ENCODE data around the gene UBQLN3.

The UBQLN3 gene

DNA sequence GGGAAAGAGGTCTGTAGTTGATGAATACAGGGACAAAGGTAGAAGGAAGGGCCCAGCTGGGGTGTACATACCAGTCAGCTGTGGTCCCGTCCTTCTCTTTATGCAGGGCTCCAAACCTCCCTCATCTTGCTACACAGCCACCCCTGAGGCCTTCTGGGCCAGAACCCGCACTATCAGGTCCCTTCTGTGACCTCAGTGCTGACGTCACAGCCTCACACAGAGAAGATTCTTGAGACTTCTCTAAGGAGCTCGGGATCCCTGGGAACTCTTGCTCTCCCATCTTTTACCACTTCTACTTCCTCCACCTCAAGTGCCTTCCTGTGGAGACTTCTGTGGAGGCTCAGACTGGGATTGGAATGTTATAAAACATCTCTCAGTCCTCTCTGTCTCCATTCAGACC, at the start of gene UBQLN3:
Gene UBQLN3 (minus strand): TSS at position 155 of the 400 bp plus-strand sequence. CDS start 399 bp downstream, outside the sequence.
- no peak for DNase-seq

- no peak for DNase-seq
Observed at GRCh38 chr11:5557751-5558150, 48.0 kb upstream of the UBQLN3 start.

DNA sequence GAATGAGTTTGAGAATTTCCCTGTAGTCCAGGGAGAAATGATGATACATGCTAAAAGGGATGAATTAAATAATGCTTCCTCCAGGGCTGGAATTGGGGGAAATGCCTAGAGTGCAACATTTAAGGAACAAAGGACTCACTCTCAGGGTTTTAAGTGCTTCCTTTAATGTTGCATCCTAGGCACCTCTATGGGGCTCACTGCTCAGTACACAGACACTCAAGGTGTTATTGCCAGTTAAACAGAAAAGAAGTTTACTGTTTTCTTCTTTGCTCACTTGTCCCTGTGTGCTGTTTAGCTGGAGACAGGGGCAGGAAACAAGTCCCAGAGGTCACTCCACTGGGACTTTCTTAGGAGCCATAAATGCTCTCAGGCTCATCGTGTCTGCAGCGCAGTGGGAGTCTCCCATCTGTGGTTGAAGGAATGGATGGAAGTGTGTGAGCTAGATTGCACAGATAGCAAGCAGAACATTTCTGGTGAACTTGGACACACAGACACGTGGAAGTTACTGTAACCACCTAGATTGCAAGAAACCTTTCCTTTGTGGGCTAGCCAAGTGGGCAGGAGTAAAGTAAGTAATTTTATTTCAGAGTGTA, 46.9 kb upstream of the UBQLN3 start:
- DNase-seq = no peak

DNA sequence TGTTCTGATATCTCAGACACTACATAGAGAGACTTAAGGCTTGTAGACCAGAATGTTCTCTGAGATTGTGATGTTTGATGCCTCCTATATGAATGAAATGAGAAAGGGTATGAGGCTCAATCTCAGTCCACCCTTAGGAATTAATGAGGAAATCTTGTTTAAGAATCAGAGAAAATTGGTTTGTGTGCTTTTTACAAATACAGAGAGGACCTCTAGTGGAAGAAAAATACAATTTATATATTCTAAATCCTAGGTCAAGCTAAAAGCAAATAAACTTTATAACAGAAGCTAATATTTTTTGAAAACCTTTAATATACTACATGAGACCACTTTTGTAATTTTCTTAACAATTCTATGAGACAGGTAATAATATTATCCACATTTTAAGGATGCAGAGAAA, 43.6 kb upstream of the UBQLN3 start:
- no peak for DNase-seq

DNA sequence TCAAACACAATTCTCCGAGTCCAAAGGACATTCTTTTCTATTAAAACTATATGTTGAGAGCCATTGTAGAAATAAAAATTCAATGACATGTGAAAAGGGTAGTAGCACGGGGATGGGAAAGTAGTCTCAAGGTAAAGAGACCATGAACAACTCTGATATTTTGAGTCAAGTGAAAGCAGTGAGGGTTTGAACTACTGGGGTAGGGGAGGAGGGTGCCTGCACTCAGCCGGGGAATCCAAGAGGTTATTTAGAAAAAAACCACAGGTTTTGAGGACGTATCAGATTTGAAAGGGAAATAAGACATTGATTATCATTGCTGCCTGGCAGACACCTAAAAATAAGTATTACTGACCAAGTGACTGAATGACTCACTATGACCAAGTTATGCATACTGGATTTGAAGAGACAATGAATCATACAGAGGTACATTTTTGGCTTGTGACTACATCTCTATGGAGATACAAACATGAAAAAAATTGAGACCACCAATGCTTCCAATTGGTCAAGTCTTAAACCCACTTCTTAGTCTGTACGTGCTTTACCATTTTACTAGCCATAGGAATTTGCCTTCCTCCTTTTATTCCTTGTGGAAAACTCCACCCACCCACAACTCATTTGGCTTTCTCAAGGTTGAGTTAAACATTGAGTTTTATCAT, 40.8 kb upstream of the UBQLN3 start:
- no peak for DNase-seq

DNA sequence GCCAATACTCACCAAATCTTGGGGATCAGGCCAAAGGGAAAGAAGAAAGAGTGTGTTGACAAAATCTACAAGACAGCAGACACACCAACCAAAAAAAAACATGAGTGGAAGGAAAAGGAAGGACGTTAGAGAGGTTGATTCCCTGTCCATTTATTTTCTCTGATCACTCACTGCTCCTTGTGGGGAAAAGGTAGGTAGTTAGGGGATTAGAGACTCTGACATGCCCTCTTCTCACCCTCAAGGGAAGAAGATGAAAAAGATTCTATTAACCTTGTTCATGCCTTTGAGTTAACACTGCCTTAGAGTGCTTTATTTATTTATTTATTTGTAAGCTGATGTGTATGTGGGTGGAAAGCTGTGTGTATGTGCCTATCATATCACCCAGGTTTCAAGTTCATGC, 38.7 kb upstream of the UBQLN3 start, which contains the start of gene OR52H1:
Gene OR52H1 (minus strand): TSS at position 101 of the 400 bp plus-strand sequence. CDS start 3,035 bp downstream, outside the sequence.
- DNase-seq = no peak

GRCh38 chr11:5547982-5548381, 38.2 kb upstream of the UBQLN3 start:
- DNase-seq = no peak

GRCh38 chr11:5546457-5546856, 36.7 kb upstream of the UBQLN3 start:
- no peak for DNase-seq

GRCh38 chr11:5541427-5541826, 31.7 kb upstream of the UBQLN3 start:
- DNase-seq = no peak

DNA sequence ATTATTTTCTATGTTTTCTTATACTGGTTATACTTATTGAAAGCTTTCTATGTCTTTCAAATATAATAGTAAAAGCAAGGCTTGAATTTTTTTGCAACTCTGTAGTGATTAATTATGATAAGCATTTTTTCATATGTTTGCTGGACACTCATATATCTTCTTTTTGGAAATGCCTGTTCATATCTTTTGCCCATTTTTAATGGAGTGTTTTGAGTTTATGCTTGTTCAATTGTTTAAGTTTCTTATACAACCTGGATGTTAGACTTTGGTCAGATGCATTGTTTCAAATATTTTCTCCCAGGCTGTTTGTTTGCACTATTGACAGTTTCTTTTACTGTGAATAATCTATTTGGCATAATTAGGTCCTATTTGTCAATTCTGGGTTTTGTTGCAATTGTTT, 26.7 kb upstream of the UBQLN3 start:
- no peak for DNase-seq

DNA sequence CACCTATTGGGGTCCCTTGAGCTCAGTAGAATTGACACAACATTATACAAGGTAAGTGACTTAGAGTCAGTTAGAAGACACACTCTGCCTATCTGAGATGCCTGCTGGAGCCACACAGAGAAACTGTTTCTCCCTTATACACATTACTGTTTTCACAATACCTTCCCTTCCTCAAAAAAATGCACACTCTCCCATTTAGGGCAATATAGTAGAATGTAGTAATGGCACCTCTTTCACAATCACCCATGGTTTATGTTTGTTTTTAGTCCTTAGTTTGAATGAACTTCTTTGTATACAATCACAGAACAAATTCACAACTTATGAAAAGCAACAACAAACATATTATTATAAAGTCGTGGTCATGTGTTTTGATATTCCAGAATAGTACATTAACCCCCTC, 24.3 kb upstream of the UBQLN3 start:
- no peak for DNase-seq

DNA sequence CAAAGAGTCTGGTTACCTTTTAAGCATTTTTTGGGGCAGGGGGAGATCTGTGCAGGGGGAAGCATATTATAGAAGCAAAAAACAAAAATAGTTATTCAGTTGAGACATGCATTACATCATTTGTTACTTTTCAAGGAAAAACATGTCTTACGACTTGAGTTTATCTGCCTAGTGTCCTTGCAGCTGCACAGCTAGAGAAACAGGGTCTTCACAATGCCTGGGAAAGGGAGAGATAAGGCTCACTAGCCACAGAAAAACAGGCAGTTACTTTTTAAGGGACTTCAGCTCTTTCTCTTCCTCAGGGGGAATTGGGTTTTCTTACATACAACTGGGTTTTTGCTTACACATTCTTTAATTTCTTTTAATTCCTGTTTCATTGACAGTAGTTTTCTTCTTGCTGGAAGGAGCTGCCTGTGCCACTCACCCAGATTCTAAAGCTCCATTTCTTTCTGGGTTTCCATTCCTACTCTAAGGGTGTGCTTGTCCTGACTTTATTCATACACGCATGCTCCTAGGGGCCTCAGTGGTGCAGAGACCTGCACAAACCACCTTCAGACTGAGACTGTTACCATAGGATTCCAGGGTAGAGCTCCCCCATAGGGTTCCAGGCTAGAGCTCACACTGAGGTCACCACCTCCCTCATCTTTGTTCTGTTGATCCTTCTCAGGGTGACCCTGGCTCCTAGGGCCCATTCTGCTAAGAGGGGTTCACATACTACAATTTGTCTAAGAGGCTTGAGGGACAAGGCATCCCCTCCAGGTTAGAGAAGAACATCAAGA, 21.5 kb upstream of the UBQLN3 start:
- no peak for DNase-seq

DNA sequence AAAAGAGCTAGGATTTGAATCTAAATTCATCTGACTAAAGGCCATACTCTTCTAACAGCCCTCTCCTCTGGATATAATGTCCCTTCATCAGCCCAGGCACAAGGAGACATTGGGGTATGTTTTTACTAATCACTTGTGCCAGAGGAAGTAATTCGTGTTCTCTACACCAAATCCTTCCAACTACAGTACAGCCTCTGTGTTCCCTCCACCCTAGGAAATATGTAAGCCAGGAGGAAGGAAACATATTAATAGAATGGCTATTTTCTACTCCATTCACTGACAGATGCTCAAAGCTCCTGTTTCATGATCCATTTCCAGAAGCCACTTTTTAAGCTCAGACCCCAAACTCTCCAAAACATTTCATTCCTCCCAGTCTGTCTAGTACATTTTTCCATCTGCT, 18.7 kb upstream of the UBQLN3 start:
- no peak for DNase-seq

- DNase-seq = no peak
Observed at GRCh38 chr11:5527716-5528115, 18.0 kb upstream of the UBQLN3 start.

DNA sequence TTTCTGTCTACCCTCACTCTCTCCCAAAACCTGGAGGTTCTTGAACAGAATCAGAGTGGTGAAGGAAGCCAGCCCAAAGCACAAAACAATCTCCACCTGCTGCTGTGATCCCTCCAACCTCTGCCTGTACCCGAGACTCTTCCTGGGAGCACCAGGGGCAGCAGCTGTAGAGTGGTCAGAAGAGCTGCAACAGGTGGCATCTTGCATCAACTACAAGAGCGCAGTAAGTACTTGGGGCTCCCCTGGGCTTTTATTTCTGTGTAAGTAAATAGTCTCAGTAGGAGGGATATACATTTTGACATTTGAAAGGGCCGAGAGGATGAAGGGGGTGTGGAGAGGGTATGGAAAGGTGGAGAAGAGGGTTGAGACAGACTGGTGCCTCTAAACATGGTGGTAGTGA, 15.0 kb upstream of the UBQLN3 start:
- DNase-seq = no peak

DNA sequence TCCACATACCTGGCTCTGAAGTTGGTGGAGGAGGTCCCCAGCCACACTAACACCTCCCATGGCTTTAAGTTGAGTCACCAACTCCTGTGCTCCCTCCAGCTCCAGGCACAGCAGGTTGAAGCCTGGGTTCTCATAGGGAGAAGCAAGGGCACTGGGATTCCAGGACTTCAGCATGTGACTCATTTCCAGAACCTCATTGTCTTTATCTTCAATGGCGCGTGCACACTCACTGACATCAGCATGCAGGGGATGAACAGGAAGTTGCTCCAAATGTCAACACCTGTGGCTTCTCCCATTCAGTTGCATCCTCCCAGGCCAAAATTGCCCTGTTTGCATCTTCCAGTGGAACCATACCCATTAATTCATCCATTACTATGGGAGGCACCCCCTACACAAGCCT, 12.6 kb upstream of the UBQLN3 start:
- DNase-seq = no peak

GRCh38 chr11:5521540-5521939, 11.8 kb upstream of the UBQLN3 start:
- no peak for DNase-seq

GRCh38 chr11:5516599-5516998, 6.8 kb upstream of the UBQLN3 start, which contains the start of gene UBQLNL:
Gene UBQLNL, minus strand, starts transcription at chr11:5516699. Its CDS starts 258 bp downstream, at chr11:5516441.
- no peak for DNase-seq

- no peak for DNase-seq
Observed at GRCh38 chr11:5514841-5515240, 5.1 kb upstream of the UBQLN3 start.

- no peak for DNase-seq
Observed at GRCh38 chr11:5508605-5509004, 1.2 kb downstream of the UBQLN3 start.

DNA sequence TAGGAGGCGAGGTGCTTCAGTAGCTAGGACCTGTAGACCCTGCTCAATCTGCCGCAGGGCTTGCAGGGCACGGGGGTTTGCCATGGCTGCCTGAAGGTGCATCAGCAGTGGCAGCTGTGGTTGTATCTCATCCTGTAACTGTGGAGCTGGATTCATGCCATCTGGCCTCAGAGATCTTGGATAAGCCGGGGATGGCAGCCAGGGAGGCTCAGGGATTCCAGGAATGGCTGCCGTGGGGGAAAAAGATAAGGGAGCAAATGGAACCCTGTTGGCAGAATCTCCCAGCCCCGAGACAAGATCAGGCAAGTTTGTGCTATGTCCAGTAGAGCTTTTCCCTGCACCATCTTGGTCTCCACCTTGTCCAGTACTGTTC, 1.8 kb downstream of the UBQLN3 start:
- no peak for DNase-seq

DNA sequence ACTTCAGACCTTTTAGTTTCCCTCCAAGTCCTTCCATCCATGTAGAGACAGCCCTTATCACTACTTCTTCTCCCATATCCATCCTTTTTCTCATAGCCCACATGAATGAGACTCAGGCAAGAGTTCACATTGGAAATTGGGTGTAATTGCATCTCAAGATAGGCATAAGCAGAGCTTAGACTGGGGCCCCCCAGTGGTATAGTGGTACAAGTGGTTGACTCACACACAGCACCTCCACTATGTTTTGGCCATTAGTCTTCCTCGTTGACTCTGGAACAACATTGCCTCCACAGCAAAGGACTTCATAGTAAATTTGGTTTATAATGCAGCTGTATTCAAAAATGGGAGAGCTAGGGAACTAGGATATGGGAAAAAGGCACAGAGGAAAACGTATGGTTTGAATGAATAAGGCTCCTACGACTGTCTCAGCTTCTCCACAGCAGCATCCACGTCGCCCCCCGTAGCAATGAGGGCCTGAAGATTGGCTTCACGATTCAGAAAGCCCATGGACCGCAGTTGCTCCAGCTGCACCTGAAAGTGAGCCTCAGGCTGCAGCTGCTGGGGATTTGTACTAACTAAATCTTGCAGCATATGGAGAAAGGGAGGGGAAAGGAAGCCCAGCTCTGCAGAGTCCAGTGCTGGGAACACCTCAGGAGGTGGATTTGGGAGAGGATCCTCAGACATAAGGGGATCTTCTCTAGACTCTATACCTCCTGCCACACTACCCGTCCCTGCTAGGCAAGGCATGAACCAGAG, 2.4 kb downstream of the UBQLN3 start:
- DNase-seq = no peak

GRCh38 chr11:5505363-5506048, 4.3 kb downstream of the UBQLN3 start:
- no peak for DNase-seq
